Peyer's patch (tissue), 4 donors: ENCODE results near the gene FFAR1.

Source experiments
- CTCF ChIP-seq, 6 experiments: fragments of 450-650 bp in 4 of 6; fragments of 200-600 bp in 2 of 6; sonication (generic) in 1 of 6; IDR thresholded peaks; one replicate each; pipeline ENCODE4 v1.5.1; 2017 to 2019; ENCODE audit warnings: antibody characterized with exemption in 6 of 6, mild to moderate bottlenecking in 3 of 6, moderate library complexity in 1 of 6
- POLR2A ChIP-seq, 2 donors: fragments of 450-650 bp; IDR thresholded peaks; one replicate each; pipeline ENCODE4 v1.5.1; 2017; ENCODE audit warnings: antibody characterized with exemption in 2 of 2, mild to moderate bottlenecking in 2 of 2, moderate library complexity in 2 of 2

- no peak for TF ChIP-seq CTCF (IDR thresholded peaks at IDR 0.05)
- TF ChIP-seq POLR2A (IDR thresholded peaks at IDR 0.05): no peak
Measured at GRCh38 chr19:35322014-35322413, 25.7 kb upstream of the FFAR1 start.
